ENCODE data around the gene AAGAB.
"Not testable (repeated sequence)": the region's sequence is repeated elsewhere in the genome, so short reads cannot be mapped to it uniquely, and the experiment has no call there.

Gene AAGAB

GRCh38 chr15:67253549-67254237, 768 bp downstream of the AAGAB start:
- Histone ChIP-seq H3K27me3 (ENCODE audit: control insufficient read depth in 1 of 2, insufficient read depth in 2 of 2, low read length in 2 of 2) (no peaks in the 10 kb centered on the region), H3K36me3 (ENCODE audit: control insufficient read depth in 1 of 2, insufficient read depth in 2 of 2, low read length in 2 of 2) (no peaks in the 10 kb centered on the region), H3K9ac (ENCODE audit: low read depth in 1 of 2, low read length in 2 of 2) (peak overlapping the region; percentile 88), H3K27ac (ENCODE audit: low read depth, low read length) (peak overlapping the region; percentile 72), H3K9me3 (ENCODE audit: control insufficient read depth in 1 of 2, low read length in 2 of 2) (no peaks in the 10 kb centered on the region), H3K4me1 (ENCODE audit: control insufficient read depth in 1 of 2, insufficient read depth in 2 of 2, low read length in 2 of 2) (peaks cover 8 to 12% of the 10 kb centered on the region in 2 donors), H3K4me3 (ENCODE audit: low read depth in 1 of 2, low read length in 2 of 2) (peak overlapping the region; percentile 81 to 99)

GRCh38 chr15:67253101-67253500, 1.4 kb downstream of the AAGAB start:
- H3K4me3 ChIP-seq (ENCODE audit: low read depth in 1 of 2, low read length in 2 of 2) = peak overlapping the region; percentile 81 to 99
- H3K27ac ChIP-seq (ENCODE audit: low read depth, low read length) = no peak overlapping the region
- H3K9ac ChIP-seq (ENCODE audit: low read depth in 1 of 2, low read length in 2 of 2) = no peak overlapping the region
- H3K4me1 ChIP-seq (ENCODE audit: control insufficient read depth in 1 of 2, insufficient read depth in 2 of 2, low read length in 2 of 2) = peaks cover 8 to 12% of the 10 kb centered on the region in 2 donors
- no peaks in the 10 kb centered on the region for H3K27me3 ChIP-seq (ENCODE audit: control insufficient read depth in 1 of 2, insufficient read depth in 2 of 2, low read length in 2 of 2)
- no peaks in the 10 kb centered on the region for H3K36me3 ChIP-seq (ENCODE audit: control insufficient read depth in 1 of 2, insufficient read depth in 2 of 2, low read length in 2 of 2)
- H3K9me3 ChIP-seq (ENCODE audit: control insufficient read depth in 1 of 2, low read length in 2 of 2) = no peaks in the 10 kb centered on the region

- Histone ChIP-seq H3K27me3 (ENCODE audit: control insufficient read depth in 1 of 2, insufficient read depth in 2 of 2, low read length in 2 of 2) (no peaks in the 10 kb centered on the region), H3K4me3 (ENCODE audit: low read depth in 1 of 2, low read length in 2 of 2) (no peak overlapping the region), H3K9ac (ENCODE audit: low read depth in 1 of 2, low read length in 2 of 2) (no peak overlapping the region), H3K27ac (ENCODE audit: low read depth, low read length) (no peak overlapping the region), H3K4me1 (ENCODE audit: control insufficient read depth in 1 of 2, insufficient read depth in 2 of 2, low read length in 2 of 2) (peaks cover 8 to 12% of the 10 kb centered on the region in 2 donors), H3K36me3 (ENCODE audit: control insufficient read depth in 1 of 2, insufficient read depth in 2 of 2, low read length in 2 of 2) (no peaks in the 10 kb centered on the region), H3K9me3 (ENCODE audit: control insufficient read depth in 1 of 2, low read length in 2 of 2) (peaks cover 0 to 3% of the 10 kb centered on the region in 2 donors)
Measured at GRCh38 chr15:67251318-67251717, 3.1 kb downstream of the AAGAB start.

- Histone ChIP-seq H3K36me3 (ENCODE audit: control insufficient read depth in 1 of 2, insufficient read depth in 2 of 2, low read length in 2 of 2) (no peaks in the 10 kb centered on the region), H3K27me3 (ENCODE audit: control insufficient read depth in 1 of 2, insufficient read depth in 2 of 2, low read length in 2 of 2) (no peaks in the 10 kb centered on the region), H3K9me3 (ENCODE audit: control insufficient read depth in 1 of 2, low read length in 2 of 2) (peaks cover 0 to 3% of the 10 kb centered on the region in 2 donors), H3K27ac (ENCODE audit: low read depth, low read length) (no peak overlapping the region), H3K9ac (ENCODE audit: low read depth in 1 of 2, low read length in 2 of 2) (no peak overlapping the region), H3K4me3 (ENCODE audit: low read depth in 1 of 2, low read length in 2 of 2) (no peak overlapping the region), H3K4me1 (ENCODE audit: control insufficient read depth in 1 of 2, insufficient read depth in 2 of 2, low read length in 2 of 2) (peaks cover 8 to 12% of the 10 kb centered on the region in 2 donors)
Measured at GRCh38 chr15:67249830-67250229, 4.6 kb downstream of the AAGAB start.

GRCh38 chr15:67248011-67248505, 6.4 kb downstream of the AAGAB start:
- peaks cover 0 to 10% of the 10 kb centered on the region in 2 donors for H3K4me1 ChIP-seq (ENCODE audit: control insufficient read depth in 1 of 2, insufficient read depth in 2 of 2, low read length in 2 of 2)
- H3K27me3 ChIP-seq (ENCODE audit: control insufficient read depth in 1 of 2, insufficient read depth in 2 of 2, low read length in 2 of 2) = no peaks in the 10 kb centered on the region
- peaks cover 0 to 3% of the 10 kb centered on the region in 2 donors for H3K9me3 ChIP-seq (ENCODE audit: control insufficient read depth in 1 of 2, low read length in 2 of 2)
- H3K36me3 ChIP-seq (ENCODE audit: control insufficient read depth in 1 of 2, insufficient read depth in 2 of 2, low read length in 2 of 2) = no peaks in the 10 kb centered on the region
- H3K4me3 ChIP-seq (ENCODE audit: low read depth in 1 of 2, low read length in 2 of 2) = no peak overlapping the region
- H3K27ac ChIP-seq (ENCODE audit: low read depth, low read length) = no peak overlapping the region
- no peak overlapping the region for H3K9ac ChIP-seq (ENCODE audit: low read depth in 1 of 2, low read length in 2 of 2)

- not testable (repeated sequence) for H3K36me3 ChIP-seq (ENCODE audit: control insufficient read depth in 1 of 2, insufficient read depth in 2 of 2, low read length in 2 of 2); H3K9ac ChIP-seq (ENCODE audit: low read depth in 1 of 2, low read length in 2 of 2); H3K27ac ChIP-seq (ENCODE audit: low read depth, low read length); H3K9me3 ChIP-seq (ENCODE audit: control insufficient read depth in 1 of 2, low read length in 2 of 2); H3K27me3 ChIP-seq (ENCODE audit: control insufficient read depth in 1 of 2, insufficient read depth in 2 of 2, low read length in 2 of 2); H3K4me1 ChIP-seq (ENCODE audit: control insufficient read depth in 1 of 2, insufficient read depth in 2 of 2, low read length in 2 of 2); H3K4me3 ChIP-seq (ENCODE audit: low read depth in 1 of 2, low read length in 2 of 2)
Measured at GRCh38 chr15:67246606-67247005, 7.9 kb downstream of the AAGAB start.

GRCh38 chr15:67244971-67245478, 9.4 kb downstream of the AAGAB start:
- Histone ChIP-seq H3K36me3 (ENCODE audit: control insufficient read depth in 1 of 2, insufficient read depth in 2 of 2, low read length in 2 of 2) (no peaks in the 10 kb centered on the region), H3K27ac (ENCODE audit: low read depth, low read length) (no peak overlapping the region)

GRCh38 chr15:67242708-67243111, 11.8 kb downstream of the AAGAB start:
- H3K4me1 ChIP-seq (ENCODE audit: control insufficient read depth in 1 of 2, insufficient read depth in 2 of 2, low read length in 2 of 2) = peaks cover 12 to 28% of the 10 kb centered on the region in 2 donors
- H3K4me3 ChIP-seq (ENCODE audit: low read depth in 1 of 2, low read length in 2 of 2) = no peak overlapping the region
- no peaks in the 10 kb centered on the region for H3K27me3 ChIP-seq (ENCODE audit: control insufficient read depth in 1 of 2, insufficient read depth in 2 of 2, low read length in 2 of 2)
- peaks cover 0 to 3% of the 10 kb centered on the region in 2 donors for H3K9me3 ChIP-seq (ENCODE audit: control insufficient read depth in 1 of 2, low read length in 2 of 2)
- H3K9ac ChIP-seq (ENCODE audit: low read depth in 1 of 2, low read length in 2 of 2) = no peak overlapping the region
- no peaks in the 10 kb centered on the region for H3K36me3 ChIP-seq (ENCODE audit: control insufficient read depth in 1 of 2, insufficient read depth in 2 of 2, low read length in 2 of 2)
- H3K27ac ChIP-seq (ENCODE audit: low read depth, low read length) = no peak overlapping the region

More at GRCh38 chr15:67244971-67245478, 9.4 kb downstream of the AAGAB start:
- Histone ChIP-seq H3K9me3 (ENCODE audit: control insufficient read depth in 1 of 2, low read length in 2 of 2) (peaks cover 0 to 3% of the 10 kb centered on the region in 2 donors), H3K27me3 (ENCODE audit: control insufficient read depth in 1 of 2, insufficient read depth in 2 of 2, low read length in 2 of 2) (no peaks in the 10 kb centered on the region), H3K9ac (ENCODE audit: low read depth in 1 of 2, low read length in 2 of 2) (no peak overlapping the region), H3K4me1 (ENCODE audit: control insufficient read depth in 1 of 2, insufficient read depth in 2 of 2, low read length in 2 of 2) (peaks cover 12 to 16% of the 10 kb centered on the region in 2 donors), H3K4me3 (ENCODE audit: low read depth in 1 of 2, low read length in 2 of 2) (no peak overlapping the region)

- Histone ChIP-seq H3K4me3 (ENCODE audit: low read depth in 1 of 2, low read length in 2 of 2) (no peak overlapping the region), H3K9me3 (ENCODE audit: control insufficient read depth in 1 of 2, low read length in 2 of 2) (no peaks in the 10 kb centered on the region), H3K9ac (ENCODE audit: low read depth in 1 of 2, low read length in 2 of 2) (no peak overlapping the region), H3K27me3 (ENCODE audit: control insufficient read depth in 1 of 2, insufficient read depth in 2 of 2, low read length in 2 of 2) (no peaks in the 10 kb centered on the region), H3K4me1 (ENCODE audit: control insufficient read depth in 1 of 2, insufficient read depth in 2 of 2, low read length in 2 of 2) (peaks cover 12 to 28% of the 10 kb centered on the region in 2 donors), H3K36me3 (ENCODE audit: control insufficient read depth in 1 of 2, insufficient read depth in 2 of 2, low read length in 2 of 2) (no peaks in the 10 kb centered on the region), H3K27ac (ENCODE audit: low read depth, low read length) (no peak overlapping the region)
Measured at GRCh38 chr15:67241132-67241855, 13.2 kb downstream of the AAGAB start.

All from duodenal mucosa (tissue), 2 donors.